ENCODE results near the gene JAK2.
"Not testable (repeated sequence)": the region's sequence is repeated elsewhere in the genome, so short reads cannot be mapped to it uniquely, and the experiment has no call there.

JAK2 gene

GRCh38 chr9:5062631-5063030 lies 77.6 kb downstream of the JAK2 start:
- no peak for DNase-seq (ENCODE audit: low read depth)
- no peak for TF ChIP-seq CTCF (IDR thresholded peaks at IDR 0.05; ENCODE audit: insufficient read depth, low read depth, low read length, missing control alignments)
- H3K4me3 ChIP-seq (ENCODE audit: low read depth, low read length) = no peak overlapping the region

- no peak for TF ChIP-seq CTCF (IDR thresholded peaks at IDR 0.05; ENCODE audit: insufficient read depth, low read depth, low read length, missing control alignments)
- no peak for DNase-seq (ENCODE audit: low read depth)
- H3K4me3 ChIP-seq (ENCODE audit: low read depth, low read length) = no peak overlapping the region
Observed at GRCh38 chr9:5072871-5073270, 87.8 kb downstream of the JAK2 start.

- TF ChIP-seq CTCF (IDR thresholded peaks at IDR 0.05; ENCODE audit: insufficient read depth, low read depth, low read length, missing control alignments) = peak; percentile 1
- peak; percentile 29 for DNase-seq (ENCODE audit: low read depth)
- H3K4me3 ChIP-seq (ENCODE audit: low read depth, low read length) = no peak overlapping the region
Observed at GRCh38 chr9:5073701-5074100, 88.6 kb downstream of the JAK2 start.

GRCh38 chr9:5085993-5086392 lies 100.9 kb downstream of the JAK2 start:
- no peak for DNase-seq (ENCODE audit: low read depth)
- no peak for TF ChIP-seq CTCF (IDR thresholded peaks at IDR 0.05; ENCODE audit: insufficient read depth, low read depth, low read length, missing control alignments)
- H3K4me3 ChIP-seq (ENCODE audit: low read depth, low read length) = no peak overlapping the region

GRCh38 chr9:5089737-5090136 lies 104.7 kb downstream of the JAK2 start:
- DNase-seq (ENCODE audit: low read depth) = no peak
- no peak overlapping the region for H3K4me3 ChIP-seq (ENCODE audit: low read depth, low read length)
- no peak for TF ChIP-seq CTCF (IDR thresholded peaks at IDR 0.05; ENCODE audit: insufficient read depth, low read depth, low read length, missing control alignments)

GRCh38 chr9:5095795-5096194 lies 110.7 kb downstream of the JAK2 start:
- no peak for DNase-seq (ENCODE audit: low read depth)
- no peak for TF ChIP-seq CTCF (IDR thresholded peaks at IDR 0.05; ENCODE audit: insufficient read depth, low read depth, low read length, missing control alignments)
- H3K4me3 ChIP-seq (ENCODE audit: low read depth, low read length) = no peak overlapping the region

- TF ChIP-seq CTCF (IDR thresholded peaks at IDR 0.05; ENCODE audit: insufficient read depth, low read depth, low read length, missing control alignments) = no peak
- no peak for DNase-seq (ENCODE audit: low read depth)
- no peak overlapping the region for H3K4me3 ChIP-seq (ENCODE audit: low read depth, low read length)
Observed at GRCh38 chr9:5099466-5099865, 114.4 kb downstream of the JAK2 start.

- not testable (repeated sequence) for H3K4me3 ChIP-seq (ENCODE audit: low read depth, low read length); DNase-seq (ENCODE audit: low read depth)
Observed at GRCh38 chr9:5101127-5101526, 116.1 kb downstream of the JAK2 start.

GRCh38 chr9:5106517-5106916 lies 121.4 kb downstream of the JAK2 start:
- not testable (repeated sequence) for DNase-seq (ENCODE audit: low read depth); H3K4me3 ChIP-seq (ENCODE audit: low read depth, low read length)
